ENCODE data around the gene RFX6. TPM values are rescaled to one million over a fixed set of nuclear protein-coding genes. Genes with fewer than 3 reads are reported as not detected.

Gene RFX6
- total RNA-seq, 1 donor from 2014 or later = not detected

DNA sequence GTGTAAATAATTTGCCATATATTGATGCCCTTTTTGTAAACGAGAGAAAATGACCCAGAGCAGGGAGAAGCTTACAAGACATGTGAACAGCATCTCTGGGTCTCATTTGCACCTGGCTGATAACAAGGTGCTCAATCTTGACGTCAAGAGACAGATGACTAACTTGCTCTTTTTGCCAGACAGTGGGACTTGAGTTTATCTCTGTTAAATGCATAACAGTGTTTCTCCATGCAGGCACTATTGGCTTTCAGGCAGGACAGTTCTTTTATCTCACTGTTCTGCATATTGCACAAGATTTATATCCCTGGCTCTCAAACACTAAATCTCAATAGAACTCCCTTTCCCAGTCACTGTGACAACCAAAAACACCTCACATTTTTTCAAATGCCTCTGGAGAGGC lies 56.4 kb downstream of the RFX6 start:
- no peak overlapping the region for H3K4me3 Mint-ChIP-seq (ENCODE audit: unreplicated experiment)
- no peaks in the 10 kb centered on the region for H3K4me1 Mint-ChIP-seq (ENCODE audit: unreplicated experiment)
- H3K27ac Mint-ChIP-seq (ENCODE audit: unreplicated experiment) = no peak overlapping the region

DNA sequence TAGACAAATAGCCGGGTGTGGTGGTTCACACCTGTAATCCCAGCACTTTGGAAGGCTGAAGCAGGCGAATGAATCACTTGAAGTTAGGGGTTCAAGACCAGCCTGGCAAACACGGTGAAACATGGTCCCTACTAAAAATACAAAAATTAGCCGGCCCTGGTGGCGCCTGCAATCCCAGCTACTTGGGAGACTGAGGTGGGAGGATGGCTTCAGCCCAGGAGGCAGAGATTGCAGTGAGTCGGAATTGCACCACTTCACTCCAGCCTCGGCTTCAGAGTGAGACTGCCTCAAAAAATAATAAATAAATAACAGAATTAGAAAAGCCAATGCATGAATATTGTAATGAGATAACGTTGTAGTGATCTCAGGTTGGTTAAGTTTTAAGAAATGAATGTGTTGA lies 61.3 kb downstream of the RFX6 start:
- Mint-ChIP-seq H3K27me3 (ENCODE audit: unreplicated experiment) (no peaks in the 10 kb centered on the region), H3K4me1 (ENCODE audit: unreplicated experiment) (no peaks in the 10 kb centered on the region), H3K4me3 (ENCODE audit: unreplicated experiment) (no peak overlapping the region), H3K36me3 (ENCODE audit: low read depth, unreplicated experiment) (no peaks in the 10 kb centered on the region), H3K27ac (ENCODE audit: unreplicated experiment) (no peak overlapping the region), H3K9me3 (ENCODE audit: unreplicated experiment) (no peaks in the 10 kb centered on the region)
- DNase-seq (ENCODE audit: low spot score) = no peak
- TF ChIP-seq, protein P1, sequence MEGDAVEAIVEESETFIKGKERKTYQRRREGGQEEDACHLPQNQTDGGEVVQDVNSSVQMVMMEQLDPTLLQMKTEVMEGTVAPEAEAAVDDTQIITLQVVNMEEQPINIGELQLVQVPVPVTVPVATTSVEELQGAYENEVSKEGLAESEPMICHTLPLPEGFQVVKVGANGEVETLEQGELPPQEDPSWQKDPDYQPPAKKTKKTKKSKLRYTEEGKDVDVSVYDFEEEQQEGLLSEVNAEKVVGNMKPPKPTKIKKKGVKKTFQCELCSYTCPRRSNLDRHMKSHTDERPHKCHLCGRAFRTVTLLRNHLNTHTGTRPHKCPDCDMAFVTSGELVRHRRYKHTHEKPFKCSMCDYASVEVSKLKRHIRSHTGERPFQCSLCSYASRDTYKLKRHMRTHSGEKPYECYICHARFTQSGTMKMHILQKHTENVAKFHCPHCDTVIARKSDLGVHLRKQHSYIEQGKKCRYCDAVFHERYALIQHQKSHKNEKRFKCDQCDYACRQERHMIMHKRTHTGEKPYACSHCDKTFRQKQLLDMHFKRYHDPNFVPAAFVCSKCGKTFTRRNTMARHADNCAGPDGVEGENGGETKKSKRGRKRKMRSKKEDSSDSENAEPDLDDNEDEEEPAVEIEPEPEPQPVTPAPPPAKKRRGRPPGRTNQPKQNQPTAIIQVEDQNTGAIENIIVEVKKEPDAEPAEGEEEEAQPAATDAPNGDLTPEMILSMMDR (IDR thresholded peaks at IDR 0.05; ENCODE audit: unreplicated experiment) = no peak

More for the DNA sequence above, 56.4 kb downstream of the RFX6 start:
- Mint-ChIP-seq H3K36me3 (ENCODE audit: low read depth, unreplicated experiment) (no peaks in the 10 kb centered on the region), H3K27me3 (ENCODE audit: unreplicated experiment) (no peaks in the 10 kb centered on the region), H3K9me3 (ENCODE audit: unreplicated experiment) (no peaks in the 10 kb centered on the region)
- TF ChIP-seq, protein P1 (IDR thresholded peaks at IDR 0.05; ENCODE audit: unreplicated experiment) = no peak
- DNase-seq (ENCODE audit: low spot score) = no peak

DNA sequence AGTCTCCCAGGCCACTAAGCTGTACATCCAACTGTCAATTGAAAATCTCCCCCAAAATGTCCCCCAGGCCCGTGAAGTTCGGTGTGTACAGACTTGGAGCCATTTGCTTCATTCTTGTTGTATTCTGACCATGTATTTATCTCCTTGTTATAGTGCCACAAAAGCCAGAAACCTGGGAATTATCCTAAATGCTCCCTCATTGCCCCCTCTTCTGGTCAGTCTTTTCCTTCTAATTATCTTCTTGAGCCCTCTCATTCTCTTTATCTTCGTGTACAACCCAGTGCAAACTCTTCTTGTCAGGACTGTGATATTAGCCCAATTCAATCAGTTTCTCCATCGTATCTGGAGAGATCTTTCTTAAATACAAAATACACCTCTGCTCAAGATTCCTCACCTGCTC lies 64.7 kb downstream of the RFX6 start:
- Mint-ChIP-seq H3K27me3 (ENCODE audit: unreplicated experiment) (no peaks in the 10 kb centered on the region), H3K27ac (ENCODE audit: unreplicated experiment) (no peak overlapping the region), H3K9me3 (ENCODE audit: unreplicated experiment) (no peaks in the 10 kb centered on the region), H3K4me3 (ENCODE audit: unreplicated experiment) (no peak overlapping the region), H3K36me3 (ENCODE audit: low read depth, unreplicated experiment) (no peaks in the 10 kb centered on the region), H3K4me1 (ENCODE audit: unreplicated experiment) (no peaks in the 10 kb centered on the region)
- no peak for DNase-seq (ENCODE audit: low spot score)
- TF ChIP-seq, protein P1 (IDR thresholded peaks at IDR 0.05; ENCODE audit: unreplicated experiment) = no peak

DNA sequence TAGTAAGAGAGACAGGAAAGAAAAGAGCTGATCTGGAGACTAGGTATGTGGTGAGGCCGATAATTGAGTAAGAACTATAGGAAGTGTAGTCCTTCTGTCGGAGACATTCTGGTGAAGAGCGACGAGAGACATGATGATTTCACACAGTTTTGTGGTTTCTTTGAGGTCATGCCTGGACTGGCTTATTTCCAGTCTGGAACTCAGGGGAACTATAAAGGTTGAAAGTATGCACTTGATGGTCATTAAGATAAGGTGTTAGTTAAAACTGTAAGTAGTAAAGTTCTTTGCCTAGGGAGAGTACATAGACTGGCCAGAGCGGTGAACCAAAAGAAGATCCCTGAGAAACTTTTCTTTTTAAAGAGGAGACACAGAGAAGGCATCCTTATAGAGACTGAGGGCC lies 68.8 kb downstream of the RFX6 start:
- Mint-ChIP-seq H3K27ac (ENCODE audit: unreplicated experiment) (no peak overlapping the region), H3K4me1 (ENCODE audit: unreplicated experiment) (no peaks in the 10 kb centered on the region), H3K27me3 (ENCODE audit: unreplicated experiment) (no peaks in the 10 kb centered on the region), H3K36me3 (ENCODE audit: low read depth, unreplicated experiment) (no peaks in the 10 kb centered on the region), H3K4me3 (ENCODE audit: unreplicated experiment) (no peak overlapping the region), H3K9me3 (ENCODE audit: unreplicated experiment) (no peaks in the 10 kb centered on the region)
- TF ChIP-seq, protein P1 (IDR thresholded peaks at IDR 0.05; ENCODE audit: unreplicated experiment) = no peak
- DNase-seq (ENCODE audit: low spot score) = no peak

DNA sequence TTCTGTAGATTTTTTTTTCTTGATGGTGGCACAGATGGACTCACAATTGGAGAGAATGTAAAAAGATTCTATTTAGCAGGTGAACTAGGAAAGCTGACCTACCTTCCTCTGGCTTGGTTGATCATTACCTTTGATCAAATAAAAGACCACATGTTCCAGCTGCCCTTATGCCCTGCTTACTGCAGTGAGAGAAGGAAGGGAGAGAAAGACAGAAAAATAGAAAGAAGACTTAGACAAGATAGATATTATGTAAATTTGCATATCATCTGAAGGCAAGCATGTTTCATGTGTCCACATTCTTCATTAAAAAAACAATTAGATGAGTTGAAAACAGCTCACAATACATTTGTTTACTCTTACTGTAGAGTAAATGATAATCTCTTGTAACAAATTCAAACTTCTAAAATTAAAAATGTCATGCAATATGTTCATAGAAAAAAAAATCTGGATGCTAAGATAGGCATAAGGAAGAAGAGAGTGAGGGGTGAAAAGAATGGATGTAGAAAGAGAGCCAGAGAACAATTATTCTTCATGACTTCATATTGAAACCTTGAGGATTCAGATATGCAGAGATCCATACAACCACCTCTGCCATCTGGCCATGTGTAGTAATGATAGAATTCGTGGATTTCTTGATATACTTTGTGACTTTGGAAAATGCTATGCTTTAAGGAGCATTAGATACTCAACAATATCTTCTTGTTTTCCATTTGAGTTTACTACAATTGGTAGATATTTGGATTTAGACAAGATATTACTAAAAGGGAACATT lies 71.7 kb downstream of the RFX6 start:
- H3K27me3 Mint-ChIP-seq (ENCODE audit: unreplicated experiment) = no peaks in the 10 kb centered on the region
- no peak overlapping the region for H3K27ac Mint-ChIP-seq (ENCODE audit: unreplicated experiment)
- DNase-seq (ENCODE audit: low spot score) = no peak
- H3K4me1 Mint-ChIP-seq (ENCODE audit: unreplicated experiment) = no peaks in the 10 kb centered on the region
- TF ChIP-seq, protein P1 (IDR thresholded peaks at IDR 0.05; ENCODE audit: unreplicated experiment) = no peak
- no peak overlapping the region for H3K4me3 Mint-ChIP-seq (ENCODE audit: unreplicated experiment)
- H3K36me3 Mint-ChIP-seq (ENCODE audit: low read depth, unreplicated experiment) = no peaks in the 10 kb centered on the region
- H3K9me3 Mint-ChIP-seq (ENCODE audit: unreplicated experiment) = no peaks in the 10 kb centered on the region

Measured in endothelial cell (in vitro differentiated cells).